Nephron (organoid): ENCODE results near the gene CGB7.

Experiments used
- H3K27ac Mint-ChIP-seq, 3 experiments: 2 replicates each; pipeline ENCODE4 v1.8.0; 2020; ENCODE audit warnings: mixed read lengths in 3 of 3, mild to moderate bottlenecking in 2 of 3, moderate library complexity in 1 of 3
- H3K27me3 Mint-ChIP-seq: 2 replicates; pipeline ENCODE4 v1.8.0; 2021; ENCODE audit warnings: low read depth, mild to moderate bottlenecking, moderate library complexity, mixed read lengths
- H3K36me3 Mint-ChIP-seq: 2 replicates; pipeline ENCODE4 v1.8.0; 2020; ENCODE audit warnings: low read depth, mixed read lengths
- H3K4me1 Mint-ChIP-seq: 2 replicates; pipeline ENCODE4 v1.8.0; 2020; ENCODE audit warnings: mixed read lengths
- H3K4me3 Mint-ChIP-seq, 3 experiments: 2 replicates each; pipeline ENCODE4 v1.8.0; 2020; ENCODE audit warnings: mild to moderate bottlenecking in 3 of 3, mixed read lengths in 3 of 3, moderate library complexity in 2 of 3
- H3K9me3 Mint-ChIP-seq: 2 replicates; pipeline ENCODE4 v1.8.0; 2020; ENCODE audit warnings: mixed read lengths
- TF ChIP-seq, protein P1 (sequence below), 3 experiments: fragments of 200-600 bp; sonication (generic); IDR thresholded peaks; one replicate each; pipeline ENCODE4 v1.5.0; 2021; ENCODE audit warnings: antibody characterized with exemption in 3 of 3; ENCODE audit not compliant: unreplicated experiment in 3 of 3

CGB7 gene

DNA sequence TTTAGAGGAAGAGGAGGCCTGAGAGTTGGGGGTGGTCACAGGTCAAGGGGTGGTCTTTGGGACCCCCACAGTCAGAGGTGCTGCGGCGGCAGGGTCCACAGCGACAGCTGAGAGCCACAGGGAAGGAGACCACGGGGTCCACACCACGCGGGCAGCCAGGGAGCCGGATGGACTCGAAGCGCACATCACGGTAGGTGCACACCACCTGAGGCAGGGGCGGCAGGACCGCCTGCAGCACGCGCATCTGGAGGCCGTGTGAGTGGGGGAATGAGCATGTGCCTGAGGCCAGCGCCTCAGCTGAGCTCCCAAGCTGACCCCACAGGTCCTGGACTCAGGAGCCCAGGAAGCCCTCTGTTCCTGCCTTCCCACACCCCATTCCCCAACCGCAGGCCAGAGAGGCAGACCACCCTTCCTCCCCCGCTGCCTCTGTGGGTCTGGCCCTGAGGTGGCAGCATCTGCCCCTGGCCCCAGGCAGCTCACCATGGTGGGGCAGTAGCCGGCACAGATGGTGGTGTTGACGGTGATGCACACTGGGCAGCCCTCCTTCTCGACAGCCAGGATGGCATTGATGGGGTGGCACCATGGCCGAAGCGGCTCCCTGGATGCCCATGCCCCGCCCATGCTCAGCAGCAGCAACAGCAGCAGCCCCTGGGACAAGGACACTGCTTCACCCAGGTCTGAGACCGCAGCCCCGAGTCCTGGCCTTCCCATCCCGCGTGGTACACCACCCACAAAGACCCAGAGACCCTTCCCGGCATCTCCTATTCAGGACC, 41.3 kb downstream of the CGB7 start:
- Mint-ChIP-seq H3K9me3 (no peaks in the 10 kb centered on the region), H3K4me1 (peaks cover 7% of the 10 kb centered on the region), H3K4me3 (no peak overlapping the region), H3K36me3 (peaks cover 15% of the 10 kb centered on the region), H3K27ac (no peak overlapping the region), H3K27me3 (peaks cover 36% of the 10 kb centered on the region)
- TF ChIP-seq, protein P1, sequence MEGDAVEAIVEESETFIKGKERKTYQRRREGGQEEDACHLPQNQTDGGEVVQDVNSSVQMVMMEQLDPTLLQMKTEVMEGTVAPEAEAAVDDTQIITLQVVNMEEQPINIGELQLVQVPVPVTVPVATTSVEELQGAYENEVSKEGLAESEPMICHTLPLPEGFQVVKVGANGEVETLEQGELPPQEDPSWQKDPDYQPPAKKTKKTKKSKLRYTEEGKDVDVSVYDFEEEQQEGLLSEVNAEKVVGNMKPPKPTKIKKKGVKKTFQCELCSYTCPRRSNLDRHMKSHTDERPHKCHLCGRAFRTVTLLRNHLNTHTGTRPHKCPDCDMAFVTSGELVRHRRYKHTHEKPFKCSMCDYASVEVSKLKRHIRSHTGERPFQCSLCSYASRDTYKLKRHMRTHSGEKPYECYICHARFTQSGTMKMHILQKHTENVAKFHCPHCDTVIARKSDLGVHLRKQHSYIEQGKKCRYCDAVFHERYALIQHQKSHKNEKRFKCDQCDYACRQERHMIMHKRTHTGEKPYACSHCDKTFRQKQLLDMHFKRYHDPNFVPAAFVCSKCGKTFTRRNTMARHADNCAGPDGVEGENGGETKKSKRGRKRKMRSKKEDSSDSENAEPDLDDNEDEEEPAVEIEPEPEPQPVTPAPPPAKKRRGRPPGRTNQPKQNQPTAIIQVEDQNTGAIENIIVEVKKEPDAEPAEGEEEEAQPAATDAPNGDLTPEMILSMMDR (IDR thresholded peaks at IDR 0.05; ENCODE audit: unreplicated experiment in 3 of 3) = no peak

DNA sequence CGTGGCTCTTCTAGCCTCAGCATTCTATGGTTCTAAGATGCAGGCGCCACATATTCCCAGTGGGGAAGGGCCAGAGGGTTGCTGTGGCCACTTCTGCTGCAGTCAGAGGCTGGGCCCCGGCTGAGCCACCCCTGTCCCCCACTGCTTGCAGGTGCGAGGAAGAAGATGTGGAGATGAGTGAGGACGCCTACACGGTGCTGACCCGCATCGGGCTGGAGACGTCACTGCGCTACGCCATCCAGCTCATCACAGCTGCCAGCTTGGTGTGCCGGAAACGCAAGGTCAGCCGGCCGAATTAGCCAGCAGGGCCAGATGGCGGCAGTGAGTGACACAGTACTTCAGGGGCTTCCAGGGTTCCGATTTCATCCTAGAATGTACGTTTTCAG, 42.7 kb downstream of the CGB7 start:
- H3K4me1 Mint-ChIP-seq = peaks cover 4% of the 10 kb centered on the region
- H3K27ac Mint-ChIP-seq = no peak overlapping the region
- H3K27me3 Mint-ChIP-seq = peaks cover 22% of the 10 kb centered on the region
- H3K36me3 Mint-ChIP-seq = peaks cover 20% of the 10 kb centered on the region
- TF ChIP-seq, protein P1 (IDR thresholded peaks at IDR 0.05; ENCODE audit: unreplicated experiment in 3 of 3) = no peak
- H3K9me3 Mint-ChIP-seq = no peaks in the 10 kb centered on the region
- no peak overlapping the region for H3K4me3 Mint-ChIP-seq

DNA sequence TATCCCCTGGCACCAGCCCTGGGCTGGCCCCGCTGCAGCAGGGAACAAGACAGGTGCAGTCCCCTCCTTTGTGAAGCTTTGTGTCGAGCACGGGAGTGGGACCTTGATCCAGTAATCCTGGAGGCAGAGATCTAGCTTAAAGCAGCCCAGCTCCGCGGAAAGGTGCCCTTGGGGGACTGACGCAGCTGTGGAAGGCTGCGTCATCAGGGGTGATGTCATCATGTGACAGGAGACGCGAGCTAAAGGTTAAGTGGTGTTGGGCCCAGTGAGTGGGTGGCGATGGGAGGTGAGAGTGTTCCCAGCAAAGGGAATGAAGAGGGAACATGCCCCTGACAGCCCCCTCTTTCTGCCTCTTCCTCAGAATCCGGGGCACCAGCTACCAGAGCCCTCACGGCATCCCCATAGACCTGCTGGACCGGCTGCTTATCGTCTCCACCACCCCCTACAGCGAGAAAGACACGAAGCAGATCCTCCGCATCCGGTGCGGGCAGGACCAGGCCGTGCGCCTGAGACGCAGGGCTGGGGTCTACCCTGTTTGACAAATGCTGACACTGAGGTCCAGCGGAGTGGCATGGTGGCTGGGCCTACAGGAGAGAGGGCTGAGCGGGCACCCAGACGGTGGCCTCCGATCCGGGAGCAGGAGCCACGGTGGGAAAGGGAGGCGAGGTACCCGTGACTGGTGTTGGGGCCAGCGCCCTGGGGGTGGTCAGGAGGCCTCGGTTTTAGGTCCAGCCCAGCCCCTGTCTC, 43.3 kb downstream of the CGB7 start:
- Mint-ChIP-seq H3K9me3 (no peaks in the 10 kb centered on the region), H3K27ac (no peak overlapping the region), H3K4me1 (peaks cover 3% of the 10 kb centered on the region), H3K27me3 (peaks cover 16% of the 10 kb centered on the region), H3K4me3 (no peak overlapping the region), H3K36me3 (peaks cover 20% of the 10 kb centered on the region)
- TF ChIP-seq, protein P1 (IDR thresholded peaks at IDR 0.05; ENCODE audit: unreplicated experiment in 3 of 3) = no peak

DNA sequence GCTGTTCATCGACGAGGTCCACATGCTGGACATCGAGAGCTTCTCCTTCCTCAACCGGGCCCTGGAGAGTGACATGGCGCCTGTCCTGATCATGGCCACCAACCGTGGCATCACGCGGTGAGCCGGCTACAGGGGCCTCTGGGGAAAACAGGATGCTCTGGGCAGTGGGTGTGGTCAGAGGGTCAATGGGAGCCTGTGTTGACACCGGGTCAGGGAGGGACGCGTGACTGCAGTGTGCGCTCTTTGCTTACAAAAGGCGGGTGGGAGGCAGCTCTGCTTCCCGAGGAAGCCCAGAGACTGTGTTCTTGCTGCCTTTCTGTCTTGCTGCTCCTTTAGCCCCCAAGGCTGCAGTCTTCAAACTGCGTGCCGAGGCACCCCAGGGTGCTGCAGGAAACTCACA, 46.4 kb downstream of the CGB7 start:
- no peak overlapping the region for H3K4me3 Mint-ChIP-seq
- no peaks in the 10 kb centered on the region for H3K27me3 Mint-ChIP-seq
- H3K4me1 Mint-ChIP-seq = no peaks in the 10 kb centered on the region
- TF ChIP-seq, protein P1 (IDR thresholded peaks at IDR 0.05; ENCODE audit: unreplicated experiment in 3 of 3) = no peak
- no peak overlapping the region for H3K27ac Mint-ChIP-seq
- H3K36me3 Mint-ChIP-seq = peaks cover 26% of the 10 kb centered on the region
- no peaks in the 10 kb centered on the region for H3K9me3 Mint-ChIP-seq

DNA sequence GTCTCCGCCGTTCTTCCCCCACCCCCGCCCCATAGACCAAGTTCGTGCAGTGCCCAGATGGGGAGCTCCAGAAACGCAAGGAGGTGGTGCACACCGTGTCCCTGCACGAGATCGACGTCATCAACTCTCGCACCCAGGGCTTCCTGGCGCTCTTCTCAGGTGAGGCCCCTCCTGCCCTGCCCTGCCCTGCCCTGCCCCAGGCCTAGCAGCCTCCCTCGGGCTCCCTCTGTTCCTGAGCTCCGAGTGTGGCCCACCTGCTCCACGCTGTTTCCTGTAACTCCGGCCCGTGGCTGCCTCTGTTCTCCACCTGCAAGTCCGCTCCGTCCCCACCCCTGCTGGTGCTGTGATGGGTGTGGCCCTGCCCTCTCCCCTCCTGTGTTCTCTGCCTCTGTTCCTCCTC, 47.1 kb downstream of the CGB7 start:
- TF ChIP-seq, protein P1 (IDR thresholded peaks at IDR 0.05; ENCODE audit: unreplicated experiment in 3 of 3) = no peak
- H3K36me3 Mint-ChIP-seq = peaks cover 26% of the 10 kb centered on the region
- no peaks in the 10 kb centered on the region for H3K4me1 Mint-ChIP-seq
- H3K27ac Mint-ChIP-seq = no peak overlapping the region
- no peaks in the 10 kb centered on the region for H3K9me3 Mint-ChIP-seq
- H3K27me3 Mint-ChIP-seq = no peaks in the 10 kb centered on the region
- no peak overlapping the region for H3K4me3 Mint-ChIP-seq
